SK-N-SH (cell line): ENCODE data around the gene CRK. TPM values are rescaled to one million over a fixed set of nuclear protein-coding genes. Genes with fewer than 3 reads are reported as not detected.

Experiments
- CTCF ChIA-PET: fragments of 300-600, 350-600 bp; formaldehyde crosslinking; extraction: SDS; loops from one replicate; lab custom pipeline; 2021; lab: Yijun Ruan, JAX
- POLR2A ChIA-PET: fragments of 350-600 bp; sonication (Branson Sonifier 250); formaldehyde crosslinking; extraction: SDS; loops from one replicate; lab custom pipeline; 2020; ENCODE audit warnings: antibody characterized with exemption, inconsistent platforms; lab: Yijun Ruan, JAX
- DNase-seq: peaks from one replicate; pipeline ENCODE4 v3.0.0; 2012
- H2AFZ ChIP-seq: fragments of 200-600 bp; sonication (generic); 2 replicates; pipeline ENCODE4 v1.8.1; 2016; ENCODE audit warnings: antibody characterized with exemption, mild to moderate bottlenecking, low read depth
- H3F3A ChIP-seq: fragments of 200-600 bp; sonication (generic); replicated peaks from 2 replicates; pipeline ENCODE3; 2016; ENCODE audit warnings: antibody characterized with exemption, mild to moderate bottlenecking; ENCODE audit not compliant: insufficient read depth
- H3K27ac ChIP-seq, 2 experiments: fragments of 200-500 bp in 1 of 2; fragments of 200-600 bp in 1 of 2; sonication (Bioruptor generic) in 1 of 2; sonication (generic), shearing (Covaris generic) in 1 of 2; 2 replicates each; pipeline versions ENCODE4 v1.5.1 to v1.6.1; 2014 to 2016; ENCODE audit warnings: low read depth in 2 of 2, inconsistent platforms in 1 of 2, low read length in 1 of 2, mild to moderate bottlenecking in 1 of 2, mixed read lengths in 1 of 2
- H3K27me3 ChIP-seq: fragments of 200-600 bp; sonication (generic), shearing (Covaris generic); 2 replicates; pipeline ENCODE4 v1.6.1; 2016; ENCODE audit warnings: mixed run types; ENCODE audit not compliant: insufficient read depth
- H3K36me3 ChIP-seq, 2 experiments: fragments of 200-500 bp in 1 of 2; fragments of 200-600 bp in 1 of 2; sonication (Bioruptor generic) in 1 of 2; sonication (generic) in 1 of 2; replicated peaks in 1 of 2; 2 replicates each; pipeline versions ENCODE3 to v1.5.1; 2014 to 2016; ENCODE audit warnings: low read length in 1 of 2, mild to moderate bottlenecking in 1 of 2; ENCODE audit not compliant: insufficient read depth in 2 of 2, control insufficient read depth in 1 of 2
- H3K4me1 ChIP-seq, 2 experiments: fragments of 200-500 bp in 1 of 2; fragments of 200-600 bp in 1 of 2; sonication (Bioruptor generic) in 1 of 2; sonication (generic), shearing (Covaris generic) in 1 of 2; 2 replicates each; pipeline versions ENCODE4 v1.5.1 to v1.6.1; 2014 to 2016; ENCODE audit warnings: low read depth in 1 of 2, low read length in 1 of 2, mixed run types in 1 of 2; ENCODE audit not compliant: insufficient read depth in 2 of 2, control insufficient read depth in 1 of 2
- H3K4me2 ChIP-seq: fragments of 200-600 bp; sonication (generic), shearing (Covaris generic); 2 replicates; pipeline ENCODE4 v1.6.1; 2017; ENCODE audit warnings: mixed run types
- H3K4me3 ChIP-seq, 2 experiments: fragments of 200-500 bp in 1 of 2; fragments of 200-600 bp in 1 of 2; sonication (Bioruptor generic) in 1 of 2; sonication (generic), shearing (Covaris generic) in 1 of 2; 2 replicates each; pipeline versions ENCODE4 v1.5.1 to v1.8.1; 2014 to 2016; ENCODE audit warnings: low read depth in 2 of 2, inconsistent platforms in 1 of 2, low read length in 1 of 2, mild to moderate bottlenecking in 1 of 2, mixed read lengths in 1 of 2, moderate library complexity in 1 of 2
- H3K79me2 ChIP-seq: fragments of 200-600 bp; sonication (generic); 2 replicates; pipeline ENCODE4 v1.8.1; 2017; ENCODE audit warnings: mild to moderate bottlenecking; ENCODE audit not compliant: insufficient read depth
- H3K9ac ChIP-seq: fragments of 200-600 bp; sonication (generic); 2 replicates; pipeline ENCODE4 v1.6.1; 2017; ENCODE audit warnings: mixed run types
- H3K9me2 ChIP-seq: fragments of 200-600 bp; sonication (generic); 2 replicates; pipeline ENCODE4 v1.6.1; 2017; ENCODE audit warnings: mixed run types
- H3K9me3 ChIP-seq: fragments of 200-600 bp; sonication (generic); 2 replicates; pipeline ENCODE4 v1.6.1; 2017; ENCODE audit warnings: mixed run types, mild to moderate bottlenecking, moderate library complexity
- H4K20me1 ChIP-seq: fragments of 200-600 bp; sonication (generic); 2 replicates; pipeline ENCODE4 v1.6.1; 2017; ENCODE audit warnings: mild to moderate bottlenecking, mixed run types; ENCODE audit not compliant: insufficient read depth
- FOSL2 ChIP-seq: IDR thresholded peaks from 2 replicates; pipeline ENCODE4 v1.4.0; 2012; ENCODE audit warnings: low read depth, mild to moderate bottlenecking, moderate library complexity, borderline replicate concordance
- FOXJ3 ChIP-seq: sonication (generic); formaldehyde crosslinking; IDR thresholded peaks from 2 replicates; pipeline ENCODE4 v1.5.1; 2020; ENCODE audit warnings: mild to moderate bottlenecking, missing genetic modification reagents
- FOXM1 ChIP-seq: IDR thresholded peaks from 2 replicates; pipeline ENCODE4 v1.4.0; 2012; ENCODE audit warnings: low read depth, mild to moderate bottlenecking
- GABPA ChIP-seq: IDR thresholded peaks from 2 replicates; pipeline ENCODE4 v1.4.0; 2012; ENCODE audit warnings: low read depth, mild to moderate bottlenecking
- MEF2A ChIP-seq: IDR thresholded peaks from 2 replicates; pipeline ENCODE4 v1.4.0; 2012; ENCODE audit warnings: low read depth, borderline replicate concordance
- MXI1 ChIP-seq: IDR thresholded peaks from 2 replicates; pipeline ENCODE4 v1.6.1; 2012; ENCODE audit warnings: mild to moderate bottlenecking, low read depth, low read length, improper control_type of control experiment
- RAD21 ChIP-seq: IDR thresholded peaks from 2 replicates; pipeline ENCODE4 v1.6.1; 2012; ENCODE audit warnings: mild to moderate bottlenecking, low read length
- RCOR1 ChIP-seq: fragments of 150-350 bp; IDR thresholded peaks from 2 replicates; pipeline ENCODE4 v1.6.1; 2017; ENCODE audit warnings: antibody characterized with exemption, low read length
- RXRA ChIP-seq: IDR thresholded peaks from 2 replicates; pipeline ENCODE4 v1.4.0; 2012; ENCODE audit warnings: low read depth, mild to moderate bottlenecking, borderline replicate concordance
- SIN3A ChIP-seq: IDR thresholded peaks from 2 replicates; pipeline ENCODE4 v1.6.1; 2012; ENCODE audit warnings: low read depth, mild to moderate bottlenecking, low read length, moderate library complexity, borderline replicate concordance
- TAF1 ChIP-seq: IDR thresholded peaks from 2 replicates; pipeline ENCODE4 v1.6.1; 2012; ENCODE audit warnings: low read depth, mild to moderate bottlenecking, low read length, moderate library complexity, borderline replicate concordance
- TEAD4 ChIP-seq: IDR thresholded peaks from 2 replicates; pipeline ENCODE4 v1.4.0; 2012; ENCODE audit warnings: mild to moderate bottlenecking, borderline replicate concordance; ENCODE audit not compliant: insufficient read depth
- YY1 ChIP-seq: IDR thresholded peaks from 2 replicates; pipeline ENCODE4 v1.4.0; 2012; ENCODE audit warnings: low read depth, mild to moderate bottlenecking
- WGBS: methylation state at CpG from one replicate; pipeline ENCODE4 v1.1.6; 2017; ENCODE audit warnings: low lambda C conversion rate; 5-methylcytosine and 5-hydroxymethylcytosine counted together
- polyA plus RNA-seq, 3 experiments: library from polyadenylated mRNA; depleted of rRNA; stranded (reverse); fragments of >200 nt; gene quantifications; 2 replicates each; pipeline ENCODE4 v1.2.3, GENCODE V29; 2012
- TF ChIP-seq, protein P1 (sequence below): IDR thresholded peaks from 2 replicates; pipeline ENCODE4 v1.6.1; 2012; ENCODE audit warnings: mild to moderate bottlenecking, low read depth, low read length, moderate library complexity
- TF ChIP-seq, protein P2 (sequence below): fragments of 150-350 bp; IDR thresholded peaks from 2 replicates; pipeline ENCODE4 v1.6.1; 2016; ENCODE audit warnings: mild to moderate bottlenecking, low read depth, low read length
- TF ChIP-seq, protein P3 (sequence below): fragments of 200-600 bp; sonication (generic); IDR thresholded peaks from 2 replicates; pipeline ENCODE4 v1.6.1; 2017; ENCODE audit warnings: antibody characterized with exemption, mild to moderate bottlenecking, moderate library complexity
- TF ChIP-seq, protein P4 (sequence below): fragments of 150-350 bp; IDR thresholded peaks from 2 replicates; pipeline ENCODE4 v1.6.1; 2017; ENCODE audit warnings: antibody characterized with exemption, low read length, low read depth, borderline replicate concordance

The CRK gene
- polyA plus RNA-seq, 1 of the 3 experiments (the other 2 are of a cell fraction): 50.7 TPM

DNA sequence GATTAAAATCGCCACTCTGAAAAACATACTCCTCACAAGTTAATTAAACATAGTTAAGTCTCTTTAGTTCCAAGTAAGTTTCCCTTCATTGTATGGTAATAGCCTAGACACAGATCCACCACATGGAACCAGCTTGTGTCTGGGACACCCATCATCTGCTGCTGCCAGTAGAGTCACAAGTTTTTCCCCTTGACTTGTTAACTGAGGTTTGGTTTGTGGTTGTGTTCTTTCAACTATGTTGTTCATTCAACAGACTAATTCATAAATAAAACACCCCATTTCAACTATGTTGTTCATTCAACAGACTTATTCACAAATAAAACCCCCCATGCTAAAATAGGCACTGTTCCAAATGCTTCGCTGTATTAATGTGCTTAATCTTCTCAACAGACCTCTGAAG lies 80.4 kb downstream of the CRK start (continued):
- TF ChIP-seq, protein P1, sequence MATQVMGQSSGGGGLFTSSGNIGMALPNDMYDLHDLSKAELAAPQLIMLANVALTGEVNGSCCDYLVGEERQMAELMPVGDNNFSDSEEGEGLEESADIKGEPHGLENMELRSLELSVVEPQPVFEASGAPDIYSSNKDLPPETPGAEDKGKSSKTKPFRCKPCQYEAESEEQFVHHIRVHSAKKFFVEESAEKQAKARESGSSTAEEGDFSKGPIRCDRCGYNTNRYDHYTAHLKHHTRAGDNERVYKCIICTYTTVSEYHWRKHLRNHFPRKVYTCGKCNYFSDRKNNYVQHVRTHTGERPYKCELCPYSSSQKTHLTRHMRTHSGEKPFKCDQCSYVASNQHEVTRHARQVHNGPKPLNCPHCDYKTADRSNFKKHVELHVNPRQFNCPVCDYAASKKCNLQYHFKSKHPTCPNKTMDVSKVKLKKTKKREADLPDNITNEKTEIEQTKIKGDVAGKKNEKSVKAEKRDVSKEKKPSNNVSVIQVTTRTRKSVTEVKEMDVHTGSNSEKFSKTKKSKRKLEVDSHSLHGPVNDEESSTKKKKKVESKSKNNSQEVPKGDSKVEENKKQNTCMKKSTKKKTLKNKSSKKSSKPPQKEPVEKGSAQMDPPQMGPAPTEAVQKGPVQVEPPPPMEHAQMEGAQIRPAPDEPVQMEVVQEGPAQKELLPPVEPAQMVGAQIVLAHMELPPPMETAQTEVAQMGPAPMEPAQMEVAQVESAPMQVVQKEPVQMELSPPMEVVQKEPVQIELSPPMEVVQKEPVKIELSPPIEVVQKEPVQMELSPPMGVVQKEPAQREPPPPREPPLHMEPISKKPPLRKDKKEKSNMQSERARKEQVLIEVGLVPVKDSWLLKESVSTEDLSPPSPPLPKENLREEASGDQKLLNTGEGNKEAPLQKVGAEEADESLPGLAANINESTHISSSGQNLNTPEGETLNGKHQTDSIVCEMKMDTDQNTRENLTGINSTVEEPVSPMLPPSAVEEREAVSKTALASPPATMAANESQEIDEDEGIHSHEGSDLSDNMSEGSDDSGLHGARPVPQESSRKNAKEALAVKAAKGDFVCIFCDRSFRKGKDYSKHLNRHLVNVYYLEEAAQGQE: no peak
- TF ChIP-seq, protein P2, sequence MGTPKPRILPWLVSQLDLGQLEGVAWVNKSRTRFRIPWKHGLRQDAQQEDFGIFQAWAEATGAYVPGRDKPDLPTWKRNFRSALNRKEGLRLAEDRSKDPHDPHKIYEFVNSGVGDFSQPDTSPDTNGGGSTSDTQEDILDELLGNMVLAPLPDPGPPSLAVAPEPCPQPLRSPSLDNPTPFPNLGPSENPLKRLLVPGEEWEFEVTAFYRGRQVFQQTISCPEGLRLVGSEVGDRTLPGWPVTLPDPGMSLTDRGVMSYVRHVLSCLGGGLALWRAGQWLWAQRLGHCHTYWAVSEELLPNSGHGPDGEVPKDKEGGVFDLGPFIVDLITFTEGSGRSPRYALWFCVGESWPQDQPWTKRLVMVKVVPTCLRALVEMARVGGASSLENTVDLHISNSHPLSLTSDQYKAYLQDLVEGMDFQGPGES: no peak
- TF ChIP-seq FOXJ3 (CRISPR knock-in tag) (no peak), RXRA (no peak), YY1 (no peak), GABPA (no peak), FOSL2 (no peak), RAD21 (no peak)
- TF ChIP-seq, protein P3, sequence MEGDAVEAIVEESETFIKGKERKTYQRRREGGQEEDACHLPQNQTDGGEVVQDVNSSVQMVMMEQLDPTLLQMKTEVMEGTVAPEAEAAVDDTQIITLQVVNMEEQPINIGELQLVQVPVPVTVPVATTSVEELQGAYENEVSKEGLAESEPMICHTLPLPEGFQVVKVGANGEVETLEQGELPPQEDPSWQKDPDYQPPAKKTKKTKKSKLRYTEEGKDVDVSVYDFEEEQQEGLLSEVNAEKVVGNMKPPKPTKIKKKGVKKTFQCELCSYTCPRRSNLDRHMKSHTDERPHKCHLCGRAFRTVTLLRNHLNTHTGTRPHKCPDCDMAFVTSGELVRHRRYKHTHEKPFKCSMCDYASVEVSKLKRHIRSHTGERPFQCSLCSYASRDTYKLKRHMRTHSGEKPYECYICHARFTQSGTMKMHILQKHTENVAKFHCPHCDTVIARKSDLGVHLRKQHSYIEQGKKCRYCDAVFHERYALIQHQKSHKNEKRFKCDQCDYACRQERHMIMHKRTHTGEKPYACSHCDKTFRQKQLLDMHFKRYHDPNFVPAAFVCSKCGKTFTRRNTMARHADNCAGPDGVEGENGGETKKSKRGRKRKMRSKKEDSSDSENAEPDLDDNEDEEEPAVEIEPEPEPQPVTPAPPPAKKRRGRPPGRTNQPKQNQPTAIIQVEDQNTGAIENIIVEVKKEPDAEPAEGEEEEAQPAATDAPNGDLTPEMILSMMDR: no peak
- TF ChIP-seq, protein P4, sequence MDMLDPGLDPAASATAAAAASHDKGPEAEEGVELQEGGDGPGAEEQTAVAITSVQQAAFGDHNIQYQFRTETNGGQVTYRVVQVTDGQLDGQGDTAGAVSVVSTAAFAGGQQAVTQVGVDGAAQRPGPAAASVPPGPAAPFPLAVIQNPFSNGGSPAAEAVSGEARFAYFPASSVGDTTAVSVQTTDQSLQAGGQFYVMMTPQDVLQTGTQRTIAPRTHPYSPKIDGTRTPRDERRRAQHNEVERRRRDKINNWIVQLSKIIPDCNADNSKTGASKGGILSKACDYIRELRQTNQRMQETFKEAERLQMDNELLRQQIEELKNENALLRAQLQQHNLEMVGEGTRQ: no peak

DNA sequence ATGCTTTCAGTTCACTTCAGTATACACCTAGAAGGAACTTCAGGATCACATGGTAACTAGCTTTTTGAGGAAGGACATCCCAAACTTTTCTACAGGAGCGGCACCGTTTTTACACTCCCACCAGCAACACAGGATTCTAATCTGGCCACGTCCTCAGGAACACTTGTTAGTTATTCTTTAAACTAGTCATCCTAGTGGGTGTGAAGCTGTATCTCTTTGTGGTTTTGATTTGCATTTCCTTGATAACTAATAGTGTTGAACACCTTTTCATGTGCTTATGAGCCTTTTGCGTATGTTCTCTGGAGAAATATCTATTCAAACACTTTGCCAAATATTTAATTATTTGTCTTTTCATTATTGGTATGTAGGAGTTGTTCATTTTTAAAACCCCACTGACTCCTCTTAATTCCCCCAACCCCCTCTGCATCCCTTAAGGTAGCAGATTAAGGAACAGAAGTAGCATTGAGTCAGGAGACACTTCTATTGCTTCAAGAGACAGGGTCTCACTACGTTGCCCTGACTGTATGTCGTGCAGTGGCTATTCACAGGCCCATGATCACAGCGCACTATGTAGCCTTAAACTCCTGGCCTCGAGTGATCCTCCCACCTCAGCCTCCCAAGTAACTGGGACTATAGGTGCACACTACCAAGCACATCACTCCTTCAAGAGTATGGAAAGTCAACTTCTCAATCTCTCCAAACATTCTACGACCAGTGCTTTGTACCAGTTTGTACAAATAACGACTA lies 81.4 kb downstream of the CRK start:
- no peak overlapping the region for H3K4me3 ChIP-seq
- peaks cover 100% of the 10 kb centered on the region for H4K20me1 ChIP-seq
- H3K4me2 ChIP-seq: no peak overlapping the region
- ChIA-PET CTCF (interaction anchor here (1.1 to 8.4 kb wide), 2 partner anchors 9 to 25 kb away, joined by 3 to 93 read pairs; partner anchors contain the start of gene YWHAE), POLR2A (no interaction called here)
- no peak overlapping the region for H3K27ac ChIP-seq
- no peaks in the 10 kb centered on the region for H3K27me3 ChIP-seq
- no peak for TF ChIP-seq FOXJ3 (CRISPR knock-in tag)
- no peak for TF ChIP-seq MEF2A
- TF ChIP-seq SIN3A: no peak
- TF ChIP-seq TAF1: no peak
- TF ChIP-seq RCOR1: no peak
- TF ChIP-seq RXRA: no peak
- no peak for TF ChIP-seq GABPA
- TF ChIP-seq FOXM1: no peak
- no peak for TF ChIP-seq TEAD4
- no peak for TF ChIP-seq MXI1
- 95% methylated on average over 10 of the region's 10 CpGs for WGBS
- H3K4me1 ChIP-seq: peaks cover 4 to 26% of the 10 kb centered on the region in 2 experiments; a peak in 2 of 4 replicates
- peaks cover 40% of the 10 kb centered on the region for H3F3A ChIP-seq
- no peaks in the 10 kb centered on the region for H3K9me2 ChIP-seq
- DNase-seq: no peak
- H3K9me3 ChIP-seq: no peaks in the 10 kb centered on the region
- H3K36me3 ChIP-seq: peaks cover 2 to 17% of the 10 kb centered on the region in 2 experiments
- H2AFZ ChIP-seq: no peak overlapping the region
- H3K9ac ChIP-seq: no peak overlapping the region
- H3K79me2 ChIP-seq: peaks cover 100% of the 10 kb centered on the region
